ENCODE measurements around the gene ACAN. TPM values are rescaled to one million over a fixed set of nuclear protein-coding genes. Genes with fewer than 3 reads are reported as not detected.

Gene ACAN
- total RNA-seq, 1 donor from 2014 or later, result 0.03 TPM

- TF ChIP-seq, protein P1, sequence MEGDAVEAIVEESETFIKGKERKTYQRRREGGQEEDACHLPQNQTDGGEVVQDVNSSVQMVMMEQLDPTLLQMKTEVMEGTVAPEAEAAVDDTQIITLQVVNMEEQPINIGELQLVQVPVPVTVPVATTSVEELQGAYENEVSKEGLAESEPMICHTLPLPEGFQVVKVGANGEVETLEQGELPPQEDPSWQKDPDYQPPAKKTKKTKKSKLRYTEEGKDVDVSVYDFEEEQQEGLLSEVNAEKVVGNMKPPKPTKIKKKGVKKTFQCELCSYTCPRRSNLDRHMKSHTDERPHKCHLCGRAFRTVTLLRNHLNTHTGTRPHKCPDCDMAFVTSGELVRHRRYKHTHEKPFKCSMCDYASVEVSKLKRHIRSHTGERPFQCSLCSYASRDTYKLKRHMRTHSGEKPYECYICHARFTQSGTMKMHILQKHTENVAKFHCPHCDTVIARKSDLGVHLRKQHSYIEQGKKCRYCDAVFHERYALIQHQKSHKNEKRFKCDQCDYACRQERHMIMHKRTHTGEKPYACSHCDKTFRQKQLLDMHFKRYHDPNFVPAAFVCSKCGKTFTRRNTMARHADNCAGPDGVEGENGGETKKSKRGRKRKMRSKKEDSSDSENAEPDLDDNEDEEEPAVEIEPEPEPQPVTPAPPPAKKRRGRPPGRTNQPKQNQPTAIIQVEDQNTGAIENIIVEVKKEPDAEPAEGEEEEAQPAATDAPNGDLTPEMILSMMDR (IDR thresholded peaks at IDR 0.05; ENCODE audit: unreplicated experiment), result no peak
- peaks cover 20% of the 10 kb centered on the region for H3K4me1 Mint-ChIP-seq (ENCODE audit: unreplicated experiment)
- no peaks in the 10 kb centered on the region for H3K9me3 Mint-ChIP-seq (ENCODE audit: unreplicated experiment)
- H3K27ac Mint-ChIP-seq (ENCODE audit: unreplicated experiment), result no peak overlapping the region
- no peak for DNase-seq (ENCODE audit: low spot score)
- H3K36me3 Mint-ChIP-seq (ENCODE audit: low read depth, unreplicated experiment), result peaks cover 32% of the 10 kb centered on the region
- no peak overlapping the region for H3K4me3 Mint-ChIP-seq (ENCODE audit: unreplicated experiment)
- peaks cover 13% of the 10 kb centered on the region for H3K27me3 Mint-ChIP-seq (ENCODE audit: unreplicated experiment)
Measured at GRCh38 chr15:88906551-88906950, 103.3 kb downstream of the ACAN start.

- Mint-ChIP-seq H3K36me3 (ENCODE audit: low read depth, unreplicated experiment) (peaks cover 26% of the 10 kb centered on the region), H3K4me3 (ENCODE audit: unreplicated experiment) (no peak overlapping the region), H3K4me1 (ENCODE audit: unreplicated experiment) (peaks cover 24% of the 10 kb centered on the region), H3K27ac (ENCODE audit: unreplicated experiment) (no peak overlapping the region), H3K27me3 (ENCODE audit: unreplicated experiment) (peaks cover 11% of the 10 kb centered on the region), H3K9me3 (ENCODE audit: unreplicated experiment) (no peaks in the 10 kb centered on the region)
- no peak for DNase-seq (ENCODE audit: low spot score)
- TF ChIP-seq, protein P1 (IDR thresholded peaks at IDR 0.05; ENCODE audit: unreplicated experiment), result no peak
Measured at GRCh38 chr15:88907111-88907510, 103.9 kb downstream of the ACAN start.

- Mint-ChIP-seq H3K9me3 (ENCODE audit: unreplicated experiment) (no peaks in the 10 kb centered on the region), H3K36me3 (ENCODE audit: low read depth, unreplicated experiment) (peaks cover 25% of the 10 kb centered on the region), H3K4me3 (ENCODE audit: unreplicated experiment) (no peak overlapping the region), H3K27me3 (ENCODE audit: unreplicated experiment) (peaks cover 6% of the 10 kb centered on the region), H3K4me1 (ENCODE audit: unreplicated experiment) (peaks cover 25% of the 10 kb centered on the region), H3K27ac (ENCODE audit: unreplicated experiment) (no peak overlapping the region)
- no peak for DNase-seq (ENCODE audit: low spot score)
- TF ChIP-seq, protein P1 (IDR thresholded peaks at IDR 0.05; ENCODE audit: unreplicated experiment), result no peak
Measured at GRCh38 chr15:88908123-88908522, 104.9 kb downstream of the ACAN start.

DNA sequence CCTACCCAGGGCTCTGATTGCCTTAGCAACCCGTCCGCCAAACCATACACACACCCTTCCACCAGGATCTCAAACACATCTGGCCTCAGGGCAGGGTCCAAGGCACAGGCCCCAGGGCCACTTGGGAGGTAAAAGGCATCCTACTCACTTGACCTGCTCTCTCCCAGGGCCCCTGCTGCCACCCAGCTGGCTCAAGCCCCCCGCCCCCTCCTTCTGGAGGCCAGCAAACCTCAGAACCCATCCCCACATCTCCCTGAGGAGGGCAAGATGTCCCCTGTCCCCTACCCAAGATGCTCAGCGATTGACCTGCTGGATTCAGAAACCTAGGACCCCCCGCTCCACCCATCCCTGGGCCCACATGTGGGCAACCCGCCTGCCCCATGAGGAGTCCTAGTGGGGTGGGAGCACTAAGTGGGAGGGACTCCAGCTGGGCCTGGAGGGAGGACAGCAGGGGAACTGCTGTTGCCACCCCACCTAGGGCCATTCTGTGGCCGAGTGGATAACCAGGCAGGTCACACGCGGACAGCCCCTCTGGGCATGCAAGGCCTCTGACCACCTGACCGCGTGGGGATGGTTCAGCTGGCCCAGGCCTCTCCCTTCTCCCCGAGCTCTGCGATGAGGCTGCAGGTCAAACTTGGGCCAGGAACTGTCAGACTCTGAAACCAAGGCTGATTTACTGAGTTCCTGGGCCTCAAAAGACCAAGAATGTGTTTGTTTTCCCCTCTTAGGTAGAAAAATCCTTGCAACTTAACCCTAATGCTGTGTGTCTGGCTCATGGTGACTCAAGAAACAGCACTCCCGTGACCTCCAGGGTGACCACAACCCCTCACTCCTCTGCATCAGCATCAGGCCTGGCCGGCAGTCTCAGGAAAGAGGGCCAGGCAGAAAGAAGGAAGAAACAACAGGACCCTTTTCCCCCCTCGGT, 105.7 kb downstream of the ACAN start:
- DNase-seq (ENCODE audit: low spot score), result no peak
- peak overlapping the region; percentile 59 for H3K4me3 Mint-ChIP-seq (ENCODE audit: unreplicated experiment)
- no peak overlapping the region for H3K27ac Mint-ChIP-seq (ENCODE audit: unreplicated experiment)
- no peaks in the 10 kb centered on the region for H3K9me3 Mint-ChIP-seq (ENCODE audit: unreplicated experiment)
- peaks cover 6% of the 10 kb centered on the region for H3K27me3 Mint-ChIP-seq (ENCODE audit: unreplicated experiment)
- TF ChIP-seq, protein P1 (IDR thresholded peaks at IDR 0.05; ENCODE audit: unreplicated experiment), result no peak
- H3K36me3 Mint-ChIP-seq (ENCODE audit: low read depth, unreplicated experiment), result peaks cover 21% of the 10 kb centered on the region
- peaks cover 22% of the 10 kb centered on the region for H3K4me1 Mint-ChIP-seq (ENCODE audit: unreplicated experiment)

All from endothelial cell (in vitro differentiated cells).